Mesothelial cell of epicardium (in vitro differentiated cells): ENCODE measurements around the gene NELL1. TPM values are rescaled to one million over a fixed set of nuclear protein-coding genes. Genes with fewer than 3 reads are reported as not detected.
"Not testable (repeated sequence)": the region's sequence is repeated elsewhere in the genome, so short reads cannot be mapped to it uniquely, and the experiment has no call there.

Source experiments
- DNase-seq, 2 experiments: peaks; one replicate each; pipeline ENCODE4 v3.0.0; 2021; ENCODE audit warnings: low spot score in 2 of 2; ENCODE audit not compliant: unreplicated experiment in 2 of 2
- H3K27ac Mint-ChIP-seq: 2 replicates; pipeline ENCODE4 v1.8.0; 2021; ENCODE audit warnings: mixed read lengths
- H3K27me3 Mint-ChIP-seq: 2 replicates; pipeline ENCODE4 v1.8.0; 2021; ENCODE audit warnings: low read depth, mixed read lengths
- H3K36me3 Mint-ChIP-seq: 2 replicates; pipeline ENCODE4 v1.8.0; 2021; ENCODE audit warnings: mixed read lengths
- H3K4me1 Mint-ChIP-seq: 2 replicates; pipeline ENCODE4 v1.8.0; 2021; ENCODE audit warnings: mixed read lengths
- H3K4me3 Mint-ChIP-seq: 2 replicates; pipeline ENCODE4 v1.8.0; 2021; ENCODE audit warnings: mild to moderate bottlenecking, moderate library complexity, mixed read lengths
- H3K9me3 Mint-ChIP-seq: 2 replicates; pipeline ENCODE4 v1.8.0; 2021; ENCODE audit warnings: mixed read lengths
- CTCF ChIP-seq: fragments of 200-600 bp; sonication (generic); IDR thresholded peaks from one replicate; pipeline ENCODE4 v1.5.0; 2021; ENCODE audit warnings: antibody characterized with exemption; ENCODE audit not compliant: unreplicated experiment
- total RNA-seq: library from RNA; stranded (reverse); gene quantifications from 3 replicates; pipeline ENCODE4 v1.2.1, GENCODE V29; 2021

The NELL1 gene
- total RNA-seq, 1 donor from 2014 or later: 1.7 TPM

DNA sequence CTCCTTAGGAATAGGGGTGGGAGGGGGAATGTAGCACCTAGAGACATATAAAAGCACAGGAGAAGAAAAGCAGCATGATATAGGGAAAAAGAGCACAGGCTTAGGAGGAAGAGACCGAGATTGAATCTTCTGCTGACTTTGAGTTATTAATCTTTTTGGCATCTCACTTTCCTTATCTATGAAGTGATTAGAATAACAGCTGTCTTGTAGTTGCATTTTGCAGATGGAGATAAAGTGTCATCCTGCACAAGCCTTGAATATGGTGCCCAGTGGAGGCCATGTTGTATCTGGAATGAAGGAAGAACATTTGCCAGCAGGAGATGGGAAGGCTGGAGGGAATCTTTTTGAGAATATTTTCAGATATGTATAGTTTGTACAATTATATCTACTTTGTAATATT, 594.7 kb downstream of the NELL1 start:
- no peak for TF ChIP-seq CTCF
- Mint-ChIP-seq H3K27me3 (no peaks in the 10 kb centered on the region), H3K27ac (no peak overlapping the region), H3K36me3 (no peaks in the 10 kb centered on the region), H3K9me3 (no peaks in the 10 kb centered on the region), H3K4me3 (no peak overlapping the region), H3K4me1 (no peaks in the 10 kb centered on the region)
- no peak for DNase-seq

DNA sequence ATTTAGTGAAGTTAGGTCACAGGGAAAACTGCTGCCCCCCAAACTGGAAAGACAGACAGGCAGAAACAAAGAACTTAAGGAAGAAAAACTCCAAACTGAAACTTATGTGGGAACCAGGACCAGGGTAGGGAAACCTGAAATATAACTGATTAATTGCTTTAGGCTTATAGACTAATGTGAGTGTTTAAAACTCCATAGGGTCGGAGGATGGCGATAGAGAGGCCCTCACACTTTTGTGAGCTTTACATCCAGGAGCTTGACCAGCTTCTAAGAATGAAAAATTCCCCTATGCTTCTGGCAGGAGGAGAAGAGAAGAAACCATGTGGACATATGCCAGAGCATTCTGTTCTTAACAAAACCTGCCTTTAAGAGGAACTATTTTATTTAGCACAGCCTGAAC, 598.6 kb downstream of the NELL1 start:
- H3K9me3 Mint-ChIP-seq: peaks cover 12% of the 10 kb centered on the region
- H3K27ac Mint-ChIP-seq: no peak overlapping the region
- H3K4me3 Mint-ChIP-seq: no peak overlapping the region
- no peaks in the 10 kb centered on the region for H3K27me3 Mint-ChIP-seq
- no peak for DNase-seq
- no peaks in the 10 kb centered on the region for H3K36me3 Mint-ChIP-seq
- no peaks in the 10 kb centered on the region for H3K4me1 Mint-ChIP-seq
- TF ChIP-seq CTCF: no peak

GRCh38 chr11:21272139-21272538, 602.8 kb downstream of the NELL1 start:
- not testable (repeated sequence) for H3K4me1 Mint-ChIP-seq, DNase-seq, H3K4me3 Mint-ChIP-seq, H3K36me3 Mint-ChIP-seq, H3K27ac Mint-ChIP-seq, H3K27me3 Mint-ChIP-seq
- H3K9me3 Mint-ChIP-seq: peaks cover 28% of the 10 kb centered on the region

GRCh38 chr11:21278840-21279239, 609.5 kb downstream of the NELL1 start:
- Mint-ChIP-seq H3K4me1 (no peaks in the 10 kb centered on the region), H3K9me3 (peaks cover 15% of the 10 kb centered on the region), H3K4me3 (no peak overlapping the region), H3K36me3 (no peaks in the 10 kb centered on the region), H3K27me3 (no peaks in the 10 kb centered on the region), H3K27ac (no peak overlapping the region)
- TF ChIP-seq CTCF: no peak
- no peak for DNase-seq

DNA sequence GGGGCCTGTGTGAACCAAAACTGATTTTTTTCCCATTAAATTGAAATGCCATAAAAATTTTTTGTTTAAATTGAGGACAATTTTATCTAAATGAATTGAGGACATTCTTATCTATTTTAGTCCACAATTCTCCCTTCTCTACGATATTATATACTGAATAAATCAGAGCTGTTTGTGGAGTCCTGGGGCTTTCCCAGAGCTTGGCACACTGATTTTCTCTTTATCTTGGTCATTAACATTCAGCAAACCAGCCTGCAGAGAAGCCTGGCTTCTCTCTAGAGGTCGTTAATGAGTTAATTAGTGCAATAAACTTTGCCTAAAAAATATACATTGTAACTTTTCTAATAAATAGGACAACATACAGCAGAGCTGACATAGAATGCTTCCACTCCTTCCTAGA, 615.7 kb downstream of the NELL1 start:
- Mint-ChIP-seq H3K4me3 (no peak overlapping the region), H3K4me1 (no peaks in the 10 kb centered on the region), H3K27me3 (no peaks in the 10 kb centered on the region), H3K36me3 (no peaks in the 10 kb centered on the region), H3K9me3 (peaks cover 4% of the 10 kb centered on the region), H3K27ac (no peak overlapping the region)
- no peak for DNase-seq
- TF ChIP-seq CTCF: no peak

GRCh38 chr11:21289686-21290085, 620.3 kb downstream of the NELL1 start:
- no peak overlapping the region for H3K27ac Mint-ChIP-seq
- no peaks in the 10 kb centered on the region for H3K4me1 Mint-ChIP-seq
- no peak for TF ChIP-seq CTCF
- DNase-seq: no peak
- peaks cover 23% of the 10 kb centered on the region for H3K9me3 Mint-ChIP-seq
- no peaks in the 10 kb centered on the region for H3K36me3 Mint-ChIP-seq
- H3K27me3 Mint-ChIP-seq: no peaks in the 10 kb centered on the region
- no peak overlapping the region for H3K4me3 Mint-ChIP-seq
